BJ (cell line): ENCODE results near the gene DOK1. TPM values are rescaled to one million over a fixed set of nuclear protein-coding genes. Genes with fewer than 3 reads are reported as not detected.

Experiments
- CTCF ChIA-PET: fragments of 350-600 bp; formaldehyde crosslinking; extraction: SDS; loops from one replicate; lab custom pipeline; 2021; ENCODE audit warnings: antibody characterized with exemption, inconsistent platforms; lab: Yijun Ruan, JAX
- POLR2A ChIA-PET: fragments of 300-600 bp; sonication (Branson Sonifier 250); formaldehyde crosslinking; extraction: SDS; loops from one replicate; lab custom pipeline; 2021; ENCODE audit warnings: antibody characterized with exemption; lab: Charles Lee
- DNase-seq: peaks from one replicate; pipeline ENCODE4 v3.0.0-alpha.2; 2011; ENCODE audit warnings: low read depth
- H3K27me3 ChIP-seq: 2 replicates; pipeline ENCODE4 v1.6.0; 2011; ENCODE audit warnings: low read length; ENCODE audit not compliant: control insufficient read depth, insufficient read depth
- H3K36me3 ChIP-seq: 2 replicates; pipeline ENCODE4 v1.5.1; 2011; ENCODE audit warnings: low read length; ENCODE audit not compliant: control insufficient read depth, insufficient read depth
- H3K4me3 ChIP-seq: 2 replicates; pipeline ENCODE4 v1.5.1; 2011; ENCODE audit warnings: low read depth, mild to moderate bottlenecking, control low read depth, low read length
- polyA plus RNA-seq: library from polyadenylated mRNA; depleted of rRNA; stranded (reverse); fragments of >200 nt; gene quantifications from 2 replicates; pipeline ENCODE4 v1.2.3, GENCODE V29; 2011
- TF ChIP-seq, protein P1 (sequence below): IDR thresholded peaks from 2 replicates; pipeline ENCODE4 v1.5.1; 2011; ENCODE audit warnings: low read depth, mild to moderate bottlenecking, control low read depth, inconsistent platforms, low read length, moderate library complexity; ENCODE audit not compliant: insufficient read depth

The DOK1 gene
- polyA plus RNA-seq, 1 experiment = 28.7 TPM

DNA sequence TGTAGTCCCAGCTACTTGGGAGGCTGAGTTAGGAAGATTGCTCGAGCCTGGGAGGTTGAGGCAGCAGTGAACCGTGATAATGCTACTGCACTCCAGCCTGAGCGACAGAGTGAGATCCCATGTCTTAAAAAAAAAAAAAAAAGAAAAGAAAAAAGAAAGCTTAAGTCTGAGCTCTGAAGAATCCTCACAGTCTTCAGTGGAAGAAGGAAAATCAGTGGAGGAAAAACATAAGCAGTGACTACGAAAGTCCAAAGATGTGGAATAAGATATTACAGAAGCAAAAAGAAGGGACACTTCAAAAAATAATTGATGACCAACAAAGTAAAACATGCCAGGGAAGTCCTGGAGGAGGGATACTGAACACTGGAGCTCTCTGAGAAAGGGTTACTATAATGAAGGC, 44.2 kb upstream of the DOK1 start:
- CTCF ChIA-PET = no interaction called here

DNA sequence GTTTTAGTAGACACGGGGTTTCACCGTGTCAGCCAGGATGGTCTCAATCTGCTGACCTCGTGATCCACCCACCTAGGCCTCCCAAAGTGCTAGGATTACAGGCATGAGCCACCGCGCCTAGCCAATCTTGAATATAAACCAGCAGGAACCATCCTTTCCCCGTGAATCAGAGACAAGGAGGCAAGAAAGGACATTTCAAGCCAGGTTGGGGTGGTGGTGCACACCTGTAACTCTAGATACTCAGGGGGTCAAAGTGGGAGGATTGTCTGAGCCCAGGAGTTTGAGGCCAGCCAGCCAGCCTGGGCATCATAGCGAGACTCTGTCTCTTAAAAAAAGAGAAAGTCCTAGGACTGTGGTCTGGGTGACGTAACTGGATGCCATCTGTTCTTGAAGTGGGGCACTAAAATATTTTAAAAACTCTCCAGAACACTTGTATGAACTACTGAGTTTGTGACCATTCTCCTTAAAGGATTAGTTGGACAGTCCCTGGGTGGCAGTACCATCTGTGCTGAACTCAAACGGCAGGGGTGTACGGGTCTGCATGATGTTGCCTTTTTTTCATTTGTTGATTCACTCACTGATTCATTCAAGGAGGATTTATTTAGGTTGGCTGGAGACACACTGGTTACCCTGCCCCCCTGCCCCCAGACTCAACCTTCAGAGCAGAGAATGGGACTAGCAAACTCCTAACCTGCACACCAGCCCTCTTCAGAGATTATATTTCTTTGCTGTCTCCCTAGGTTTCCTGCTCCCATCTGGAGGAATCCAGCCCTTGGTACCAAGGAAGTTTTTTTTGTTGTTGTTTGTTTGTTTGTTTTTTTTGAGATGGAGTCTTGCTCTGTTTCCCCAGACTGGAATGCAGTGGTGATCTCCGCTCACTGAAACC, 43.2 kb upstream of the DOK1 start:
- DNase-seq = no peak
- TF ChIP-seq, protein P1, sequence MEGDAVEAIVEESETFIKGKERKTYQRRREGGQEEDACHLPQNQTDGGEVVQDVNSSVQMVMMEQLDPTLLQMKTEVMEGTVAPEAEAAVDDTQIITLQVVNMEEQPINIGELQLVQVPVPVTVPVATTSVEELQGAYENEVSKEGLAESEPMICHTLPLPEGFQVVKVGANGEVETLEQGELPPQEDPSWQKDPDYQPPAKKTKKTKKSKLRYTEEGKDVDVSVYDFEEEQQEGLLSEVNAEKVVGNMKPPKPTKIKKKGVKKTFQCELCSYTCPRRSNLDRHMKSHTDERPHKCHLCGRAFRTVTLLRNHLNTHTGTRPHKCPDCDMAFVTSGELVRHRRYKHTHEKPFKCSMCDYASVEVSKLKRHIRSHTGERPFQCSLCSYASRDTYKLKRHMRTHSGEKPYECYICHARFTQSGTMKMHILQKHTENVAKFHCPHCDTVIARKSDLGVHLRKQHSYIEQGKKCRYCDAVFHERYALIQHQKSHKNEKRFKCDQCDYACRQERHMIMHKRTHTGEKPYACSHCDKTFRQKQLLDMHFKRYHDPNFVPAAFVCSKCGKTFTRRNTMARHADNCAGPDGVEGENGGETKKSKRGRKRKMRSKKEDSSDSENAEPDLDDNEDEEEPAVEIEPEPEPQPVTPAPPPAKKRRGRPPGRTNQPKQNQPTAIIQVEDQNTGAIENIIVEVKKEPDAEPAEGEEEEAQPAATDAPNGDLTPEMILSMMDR = no peak
- CTCF ChIA-PET = no interaction called here
- H3K36me3 ChIP-seq = no peaks in the 10 kb centered on the region; the same call in 1 of the 2 replicates
- peaks cover 31% of the 10 kb centered on the region for H3K27me3 ChIP-seq
- POLR2A ChIA-PET = no interaction called here
- H3K4me3 ChIP-seq = no peak overlapping the region

More for the DNA sequence above, 44.2 kb upstream of the DOK1 start:
- Histone ChIP-seq H3K36me3 (peaks cover 7% of the 10 kb centered on the region), H3K27me3 (peaks cover 23% of the 10 kb centered on the region), H3K4me3 (no peak overlapping the region)
- TF ChIP-seq, protein P1 = no peak
- POLR2A ChIA-PET = no interaction called here
- DNase-seq = no peak

DNA sequence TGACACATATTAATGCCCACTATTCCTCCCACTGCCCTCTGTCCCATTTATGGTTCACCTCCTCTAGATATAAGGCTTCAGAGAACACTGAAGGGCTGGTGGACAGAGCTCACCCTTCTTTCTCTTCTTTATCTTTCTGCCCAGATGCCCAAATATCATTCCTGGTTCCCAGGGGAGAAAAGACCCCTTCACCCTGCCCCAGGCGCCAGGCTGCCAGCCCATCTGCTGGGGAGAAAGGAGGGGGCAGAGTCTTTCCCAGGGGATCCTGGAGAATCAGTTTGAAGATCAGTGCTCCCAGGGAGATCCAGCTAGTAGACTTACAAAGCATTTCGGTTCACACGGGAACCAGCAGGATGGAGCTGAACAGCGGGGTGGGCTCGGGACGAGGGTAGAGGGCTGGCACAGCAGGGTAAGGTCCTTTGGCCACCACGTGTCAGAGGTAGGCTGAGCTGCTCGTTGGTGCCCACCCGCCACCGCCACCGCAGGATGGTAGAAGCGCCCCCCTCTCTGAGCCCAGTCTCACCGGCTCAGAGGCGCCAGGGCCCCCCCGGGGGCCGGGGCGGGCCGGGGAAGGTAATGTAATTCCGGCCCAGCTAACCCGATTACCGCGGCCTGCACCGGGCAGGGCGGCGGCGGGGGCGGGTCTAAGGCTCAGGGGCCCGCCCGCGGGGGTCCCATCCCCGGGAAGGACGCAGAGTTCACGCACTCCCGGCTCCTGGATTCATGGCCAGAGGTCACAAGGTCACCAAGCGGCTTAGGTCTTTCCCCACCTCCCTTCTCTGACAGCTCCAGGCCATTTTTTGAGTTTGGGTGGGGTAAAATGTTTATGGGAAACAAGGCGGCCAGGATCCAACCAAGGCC, 41.5 kb upstream of the DOK1 start:
- H3K36me3 ChIP-seq = no peaks in the 10 kb centered on the region; the same call in 1 of the 2 replicates
- ChIA-PET POLR2A (no interaction called here), CTCF (interaction anchor here (1.2 kb wide), 1 partner anchor 13 kb away, joined by 3 read pairs; the partner anchor contains the start of gene DQX1)
- TF ChIP-seq, protein P1 = no peak
- DNase-seq = no peak
- H3K27me3 ChIP-seq = peaks cover 42% of the 10 kb centered on the region
- no peak overlapping the region for H3K4me3 ChIP-seq

DNA sequence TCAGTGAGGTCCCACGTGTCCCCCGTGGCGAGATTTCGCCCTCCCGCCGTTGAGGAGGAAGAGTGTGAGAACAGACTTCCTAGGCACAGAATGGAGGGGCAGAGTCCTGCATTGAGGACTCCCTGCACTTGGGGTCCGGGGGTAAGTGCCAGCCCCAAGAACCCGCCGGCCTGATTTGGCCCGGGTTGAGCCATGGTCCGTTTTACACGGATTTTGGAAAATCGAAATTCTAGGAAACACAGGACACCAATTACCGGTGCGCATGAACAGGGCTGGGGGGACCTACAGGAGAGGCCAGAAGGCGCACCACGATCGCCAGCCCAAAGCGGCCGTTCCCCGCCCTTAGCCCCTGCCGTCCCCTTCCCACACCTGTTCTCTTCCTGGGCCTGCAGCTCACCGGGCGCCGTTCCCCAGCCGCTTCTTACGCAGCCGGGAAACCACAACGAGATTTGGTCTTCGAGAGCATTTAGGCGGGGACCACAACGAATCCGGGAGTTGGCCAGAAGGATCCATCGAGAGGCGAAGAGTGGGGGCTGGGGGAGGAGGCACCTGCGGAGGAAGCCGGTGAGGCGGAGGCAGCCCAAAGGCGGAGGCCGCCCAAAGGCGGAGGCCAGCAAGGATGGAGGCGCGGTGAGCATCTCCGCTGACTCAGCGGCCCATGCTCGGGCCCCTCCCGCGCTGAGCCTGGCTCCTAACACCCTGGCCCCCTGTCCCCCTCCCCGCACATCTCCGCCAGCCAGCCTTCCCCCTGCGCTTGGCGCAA, 40.7 kb upstream of the DOK1 start:
- DNase-seq = no peak
- ChIA-PET CTCF (interaction anchor here (1.2 kb wide), 1 partner anchor 12 kb away, joined by 3 read pairs; the partner anchor contains the start of gene DQX1), POLR2A (no interaction called here)
- no peaks in the 10 kb centered on the region; the same call in 1 of the 2 replicates for H3K36me3 ChIP-seq
- peaks cover 49% of the 10 kb centered on the region for H3K27me3 ChIP-seq
- TF ChIP-seq, protein P1 = no peak
- no peak overlapping the region for H3K4me3 ChIP-seq
